NCI-H1436 (cell line): Measurements from ENCODE around the gene IFRD1.
A peak's percentile ranks its signal among the peaks of the same experiment; 100 is the strongest.

Experiments used
- DNase-seq: peaks from one replicate; lab custom pipeline; 2025; lab: John Stamatoyannopoulos, UW

Gene IFRD1, protein sequence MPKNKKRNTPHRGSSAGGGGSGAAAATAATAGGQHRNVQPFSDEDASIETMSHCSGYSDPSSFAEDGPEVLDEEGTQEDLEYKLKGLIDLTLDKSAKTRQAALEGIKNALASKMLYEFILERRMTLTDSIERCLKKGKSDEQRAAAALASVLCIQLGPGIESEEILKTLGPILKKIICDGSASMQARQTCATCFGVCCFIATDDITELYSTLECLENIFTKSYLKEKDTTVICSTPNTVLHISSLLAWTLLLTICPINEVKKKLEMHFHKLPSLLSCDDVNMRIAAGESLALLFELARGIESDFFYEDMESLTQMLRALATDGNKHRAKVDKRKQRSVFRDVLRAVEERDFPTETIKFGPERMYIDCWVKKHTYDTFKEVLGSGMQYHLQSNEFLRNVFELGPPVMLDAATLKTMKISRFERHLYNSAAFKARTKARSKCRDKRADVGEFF

GRCh38 chr7:112449902-112450806 lies at the start of gene IFRD1:
TSS of gene IFRD1 (plus strand) at chr7:112450460. CDS start at chr7:112450689, 229 bp downstream.
- peak; percentile 97 for DNase-seq

- no peak for DNase-seq
These were observed 45.9 kb upstream of the IFRD1 start for GRCh38 chr7:112404321-112404720.

DNA sequence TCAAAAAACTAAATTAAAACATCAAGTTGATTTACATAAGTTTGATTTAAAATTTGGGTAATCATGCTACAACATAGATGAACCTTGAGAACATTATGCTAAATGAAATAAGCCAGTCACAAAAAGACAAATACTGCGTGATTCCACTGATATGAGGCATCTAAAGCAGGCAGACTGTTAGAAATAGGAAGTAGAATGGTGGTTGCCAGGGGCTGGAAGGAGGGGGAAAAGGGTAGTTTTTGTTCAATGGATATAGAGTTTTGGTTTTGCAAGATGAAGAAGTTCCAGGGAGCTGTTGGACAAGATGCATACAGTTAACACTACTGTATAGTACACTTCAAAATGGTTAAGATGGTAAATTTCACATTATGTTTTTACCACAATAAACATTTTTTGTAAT lies 45.0 kb upstream of the IFRD1 start:
- DNase-seq: no peak

DNA sequence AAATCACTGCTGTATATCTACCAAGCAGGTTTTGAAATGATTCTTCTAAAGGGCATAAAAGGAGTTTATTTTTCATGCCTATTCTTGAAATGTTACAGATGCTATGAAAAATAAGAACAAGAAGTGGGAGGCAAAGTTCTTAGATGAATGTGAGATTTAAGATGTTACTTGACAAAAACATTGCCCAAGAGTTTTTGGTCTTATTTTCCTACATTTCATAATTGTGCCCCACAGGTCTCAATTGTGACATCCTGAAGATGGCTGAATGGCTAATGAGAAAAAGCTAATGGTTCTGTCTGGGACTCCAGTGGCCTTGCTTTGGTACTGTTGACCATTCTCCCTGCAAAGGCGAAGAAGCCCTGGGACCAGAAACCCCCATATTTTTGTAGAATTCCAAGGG lies 43.0 kb upstream of the IFRD1 start:
- no peak for DNase-seq

DNA sequence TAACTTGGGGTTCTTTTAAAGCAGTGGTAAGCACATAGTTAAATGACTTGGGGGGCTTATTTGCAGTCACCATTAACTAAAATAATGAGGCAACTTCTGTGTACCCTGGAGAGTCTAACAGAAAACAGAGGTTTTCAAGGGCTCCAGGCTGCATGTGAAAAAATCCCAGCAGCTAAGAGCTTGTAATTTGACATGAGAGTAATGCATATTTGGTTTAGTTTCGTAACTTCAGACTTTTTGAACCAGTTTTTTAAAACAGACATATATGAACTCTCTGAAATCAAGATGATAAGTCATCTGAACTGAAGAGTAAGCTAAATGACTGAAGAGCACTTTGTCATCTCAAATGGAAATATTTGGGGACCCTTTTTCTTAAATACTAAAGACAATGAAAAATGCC lies 40.2 kb upstream of the IFRD1 start:
- no peak for DNase-seq

- DNase-seq: peak; percentile 9
These were observed 39.0 kb upstream of the IFRD1 start for GRCh38 chr7:112411186-112411795.

DNA sequence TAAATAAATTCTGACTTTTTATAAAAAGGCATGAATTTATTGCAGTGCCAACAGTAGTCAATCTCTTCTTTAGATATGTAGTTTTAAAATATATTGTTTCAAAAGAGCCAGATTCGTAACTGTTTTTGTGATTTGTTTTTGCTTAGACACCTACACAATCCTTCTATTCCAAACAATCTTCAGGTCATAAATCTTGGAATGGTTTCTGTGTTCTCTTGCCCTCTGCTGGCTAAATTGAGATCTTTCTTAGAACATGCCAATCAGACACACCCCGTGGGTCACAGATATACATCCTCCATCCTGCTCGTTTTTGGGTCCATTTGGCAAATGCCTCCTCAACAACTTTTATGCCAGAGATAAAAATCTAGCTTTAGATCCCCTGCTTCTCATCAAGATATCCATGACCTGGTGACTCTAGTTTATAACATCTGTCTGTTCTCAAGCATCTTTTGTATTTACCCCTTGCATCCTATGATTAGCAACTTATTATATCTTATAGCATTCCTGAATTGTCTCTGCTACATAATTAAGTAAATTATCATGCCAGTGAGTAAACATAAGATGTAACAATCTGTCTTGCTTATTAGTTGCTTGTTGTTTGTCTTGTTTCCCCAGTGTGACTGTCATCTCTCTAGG lies 35.3 kb upstream of the IFRD1 start:
- peak; percentile 21 for DNase-seq

- DNase-seq: no peak
These were observed 34.1 kb upstream of the IFRD1 start for GRCh38 chr7:112416127-112416526.

DNA sequence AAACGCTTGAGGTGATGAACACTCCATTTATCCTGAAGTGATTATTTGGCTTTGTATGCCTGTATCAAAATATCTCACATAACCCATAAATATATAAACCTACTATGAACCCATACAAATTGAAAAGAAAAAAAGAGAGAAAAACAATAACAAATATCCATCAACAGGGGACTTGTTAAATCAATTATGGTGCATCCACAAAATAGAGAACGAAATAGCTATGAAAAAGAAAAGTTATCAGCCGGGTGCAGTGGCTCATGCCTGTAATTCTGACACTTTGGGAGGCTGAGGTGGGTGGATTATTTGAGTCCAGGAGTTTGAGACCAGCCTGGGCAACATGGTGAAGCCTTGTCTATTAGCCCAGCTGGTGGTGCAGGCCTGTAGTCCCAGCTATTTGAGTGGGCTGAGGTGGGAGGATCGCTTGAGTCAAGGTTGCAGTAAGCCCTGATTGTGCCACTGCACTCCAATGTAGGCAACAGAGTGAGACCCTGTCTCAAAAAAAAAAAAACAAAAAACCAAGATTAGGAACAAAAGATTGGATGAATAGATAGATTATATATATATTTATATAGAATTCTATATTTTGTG lies 30.6 kb upstream of the IFRD1 start:
- no peak for DNase-seq

DNA sequence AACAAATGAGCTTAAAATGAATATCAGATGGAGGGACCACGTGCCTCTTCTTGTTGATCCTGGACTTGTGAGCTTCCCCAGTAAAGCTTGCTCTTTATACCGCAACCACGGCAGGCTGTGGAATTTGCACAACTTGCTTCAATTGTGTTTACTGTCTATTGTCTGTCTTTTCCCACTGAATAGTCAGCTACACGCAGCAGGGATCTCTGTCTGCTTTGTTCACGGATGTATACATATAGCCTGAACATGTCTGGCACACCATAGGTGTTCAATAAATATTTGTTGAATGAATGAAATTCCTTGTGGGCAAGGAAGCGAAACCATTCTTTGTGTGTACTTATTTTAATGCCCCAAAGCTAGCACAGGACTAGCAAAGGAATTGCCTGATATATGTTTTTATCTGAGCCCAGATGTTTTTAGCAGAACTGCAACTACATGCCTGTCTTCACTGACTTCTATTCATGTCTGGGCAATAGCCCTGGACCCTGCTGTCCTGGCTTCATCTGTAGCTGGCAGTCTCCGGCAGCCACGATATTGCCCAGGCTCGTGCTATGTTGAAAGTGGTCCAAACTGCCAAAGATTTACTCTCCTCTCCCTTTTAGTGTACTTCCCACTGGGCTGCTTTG lies 29.9 kb upstream of the IFRD1 start:
- DNase-seq: no peak

DNA sequence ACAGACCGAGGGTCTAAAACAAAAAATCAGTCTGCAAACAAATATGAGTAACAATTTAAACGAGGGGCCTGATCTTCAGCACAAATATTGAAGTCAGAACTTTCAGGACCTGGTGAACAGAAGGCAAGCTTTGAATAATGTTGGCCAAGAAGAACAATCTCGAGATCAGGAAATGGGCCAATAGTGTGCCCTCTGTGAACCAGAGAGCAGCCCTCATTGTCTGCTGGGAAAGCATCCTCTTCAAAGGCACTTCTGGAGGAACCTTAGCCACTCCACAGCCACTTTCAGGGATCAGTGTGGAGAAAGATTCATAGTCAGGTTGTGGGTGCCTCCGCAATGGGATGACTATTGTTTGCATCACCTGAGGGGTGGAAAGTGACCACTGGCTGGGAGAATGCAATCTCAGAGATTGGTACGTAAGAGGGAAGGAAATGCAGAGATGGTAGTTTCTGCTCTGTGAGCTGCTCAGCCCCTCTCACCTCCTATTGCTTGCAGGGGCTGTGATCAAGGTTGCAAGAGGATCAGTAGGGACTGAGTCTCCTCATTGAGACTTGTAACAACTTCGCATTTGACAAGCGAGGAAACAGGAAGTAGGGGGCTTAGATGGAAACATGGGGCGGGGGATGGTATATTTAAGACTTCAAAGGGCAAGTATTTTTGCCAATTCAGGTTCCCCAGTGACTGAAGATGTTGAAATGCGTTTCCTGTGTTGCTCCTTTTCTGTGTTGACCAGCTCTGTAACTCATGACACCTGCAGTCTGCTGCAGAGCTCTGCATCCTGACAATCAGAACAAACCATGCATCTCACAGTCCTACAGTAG lies 28.4 kb upstream of the IFRD1 start:
- no peak for DNase-seq

GRCh38 chr7:112422842-112423496 lies 27.3 kb upstream of the IFRD1 start:
- DNase-seq: peak; percentile 32

- no peak for DNase-seq
These were observed 26.3 kb upstream of the IFRD1 start for GRCh38 chr7:112423987-112424386.

DNA sequence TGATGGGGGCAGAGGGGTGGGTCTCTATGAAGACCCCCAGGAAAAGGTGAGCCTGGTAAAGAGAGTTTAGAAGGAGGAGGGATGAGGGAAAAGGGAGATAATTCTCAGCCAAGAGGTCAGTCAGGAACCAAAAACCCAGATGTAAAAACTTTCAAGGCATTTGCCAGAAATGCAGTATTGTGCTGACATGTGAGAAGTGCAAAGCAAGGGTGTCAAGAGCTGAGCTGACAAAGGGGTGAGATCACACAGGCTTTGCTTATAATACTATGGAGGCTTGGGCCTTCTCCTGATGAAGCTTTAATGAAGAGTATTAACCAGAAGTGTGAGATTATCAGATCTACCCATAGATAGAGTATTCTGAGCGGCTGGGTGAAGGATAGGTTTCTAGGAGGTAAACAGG lies 22.3 kb upstream of the IFRD1 start:
- no peak for DNase-seq

DNA sequence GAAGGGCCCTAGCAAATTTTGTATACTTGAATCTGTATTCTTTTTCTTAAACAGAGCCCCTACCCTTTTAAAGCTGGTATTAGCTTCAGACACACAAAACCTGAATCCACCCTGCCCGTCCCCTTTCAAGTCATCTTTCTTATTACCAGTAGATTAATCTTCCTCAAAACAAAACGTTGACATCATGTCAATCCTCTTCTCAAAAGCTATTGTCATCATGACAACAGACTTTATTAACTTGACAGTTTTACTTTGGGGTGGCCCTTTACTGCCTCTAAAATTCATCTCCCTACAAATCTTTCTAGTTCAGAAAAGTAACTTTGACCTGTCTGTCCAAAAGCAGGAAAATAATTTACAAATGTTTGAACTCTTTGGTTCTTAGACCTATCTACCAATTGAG lies 21.5 kb upstream of the IFRD1 start:
- DNase-seq: no peak

GRCh38 chr7:112430649-112431048 lies 19.6 kb upstream of the IFRD1 start:
- no peak for DNase-seq

- no peak for DNase-seq
These were observed 18.5 kb upstream of the IFRD1 start for GRCh38 chr7:112431803-112432202.

GRCh38 chr7:112433289-112433688 lies 17.0 kb upstream of the IFRD1 start:
- DNase-seq: no peak

GRCh38 chr7:112437072-112437471 lies 13.2 kb upstream of the IFRD1 start:
- no peak for DNase-seq

GRCh38 chr7:112439476-112439875 lies 10.8 kb upstream of the IFRD1 start:
- no peak for DNase-seq
